ENCODE data around the gene SYT9.
A peak's percentile ranks its signal among the peaks of the same experiment; 100 is the strongest.
"Not testable (repeated sequence)": the region's sequence is repeated elsewhere in the genome, so short reads cannot be mapped to it uniquely, and the experiment has no call there.

SYT9 gene

GRCh38 chr11:7275133-7275532, 23.4 kb downstream of the SYT9 start:
- DNase-seq (ENCODE audit: low spot score): no peak

DNA sequence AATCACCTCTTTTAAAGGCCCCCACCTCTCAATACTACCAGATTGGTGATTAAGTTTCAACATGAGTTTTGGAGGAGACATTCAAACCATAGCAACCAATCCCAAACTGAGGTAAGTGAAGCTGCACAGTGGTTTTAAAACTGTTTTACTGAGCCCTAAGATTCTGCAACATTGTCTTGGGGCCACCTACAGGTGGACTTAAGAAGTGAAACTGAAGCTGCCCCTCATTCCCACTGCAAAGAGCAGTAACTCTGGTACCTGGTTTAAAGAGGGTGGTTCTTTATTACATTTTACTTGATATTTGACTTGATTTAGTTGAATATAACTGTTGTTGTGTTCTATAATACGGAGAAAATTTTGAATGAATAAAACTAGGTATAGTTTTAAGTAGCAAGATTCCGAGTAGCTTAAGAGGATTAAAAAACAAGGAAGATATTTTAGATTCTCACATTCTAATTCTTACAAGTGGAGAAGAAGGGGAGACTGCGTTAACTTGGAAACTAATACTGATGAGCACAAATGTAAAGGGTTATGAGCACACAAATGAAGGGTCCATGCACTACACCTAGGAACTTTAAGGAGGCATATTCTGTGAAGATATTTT, 26.7 kb downstream of the SYT9 start:
- peak; percentile 46 for DNase-seq (ENCODE audit: low spot score)

GRCh38 chr11:7279676-7280075, 28.0 kb downstream of the SYT9 start:
- no peak for DNase-seq (ENCODE audit: low spot score)

GRCh38 chr11:7281079-7281478, 29.4 kb downstream of the SYT9 start:
- no peak for DNase-seq (ENCODE audit: low spot score)

DNA sequence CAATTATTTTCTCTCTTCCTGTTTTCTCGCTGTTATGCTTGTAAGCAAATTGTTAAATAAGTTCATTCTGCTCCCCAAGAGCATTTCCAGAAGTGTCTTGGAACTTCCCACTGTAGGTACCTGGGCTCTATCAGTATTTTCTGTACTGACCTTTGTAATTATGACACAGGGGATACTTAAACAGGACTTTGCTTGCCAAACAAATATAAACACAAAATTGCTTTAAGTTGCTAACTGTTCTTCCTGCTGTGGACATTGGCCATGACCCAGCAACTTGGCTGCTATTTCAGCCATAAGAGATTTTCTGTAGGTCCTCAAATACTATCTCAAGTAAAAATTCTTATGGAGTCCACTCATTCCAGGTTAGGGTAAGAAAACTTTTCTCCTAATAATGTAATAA, 30.1 kb downstream of the SYT9 start:
- no peak for DNase-seq (ENCODE audit: low spot score)

DNA sequence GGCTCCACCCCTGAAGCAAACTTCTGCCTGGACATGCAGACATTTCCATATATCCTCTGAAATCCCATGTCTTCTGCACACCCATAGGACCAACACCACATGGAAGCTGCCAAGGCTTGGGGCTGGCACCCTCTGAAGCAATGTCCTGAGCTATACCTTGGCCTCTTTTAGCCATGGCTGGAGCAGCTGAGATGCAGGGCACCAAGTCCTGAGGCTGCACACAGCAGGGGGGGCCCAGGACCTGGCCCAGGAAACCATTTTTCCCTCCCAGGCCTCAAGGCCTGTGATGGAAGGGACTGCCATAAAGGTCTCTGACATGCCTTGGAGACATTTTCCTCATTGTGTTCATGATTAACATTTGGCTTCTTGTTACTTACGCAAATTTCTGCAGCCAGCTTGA, 34.5 kb downstream of the SYT9 start:
- no peak for DNase-seq (ENCODE audit: low spot score)

- no peak for DNase-seq (ENCODE audit: low spot score)
Measured at GRCh38 chr11:7291100-7291829, 39.6 kb downstream of the SYT9 start.

- DNase-seq (ENCODE audit: low spot score): no peak
Measured at GRCh38 chr11:7292922-7293321, 41.2 kb downstream of the SYT9 start.

DNA sequence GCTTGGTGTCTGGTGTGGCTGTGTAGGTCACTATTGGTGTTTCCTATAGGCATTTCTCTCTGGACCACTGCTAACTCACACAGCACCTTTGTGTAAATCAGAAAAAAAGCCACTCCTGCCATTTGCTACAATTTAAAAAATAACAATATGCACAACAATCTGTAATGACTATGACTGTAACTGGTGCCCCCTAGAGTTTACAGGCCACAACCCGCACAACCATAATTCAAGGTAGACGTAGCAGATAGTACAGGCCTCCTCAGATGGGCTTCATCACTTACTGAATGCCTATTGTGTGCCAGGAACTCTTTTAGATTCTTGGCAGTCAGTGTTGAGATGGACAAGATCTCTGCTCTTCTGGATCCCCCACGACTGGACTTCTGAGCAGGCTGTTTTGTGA, 47.7 kb downstream of the SYT9 start:
- DNase-seq (ENCODE audit: low spot score): no peak

GRCh38 chr11:7300281-7300680, 48.6 kb downstream of the SYT9 start:
- no peak for DNase-seq (ENCODE audit: low spot score)

DNA sequence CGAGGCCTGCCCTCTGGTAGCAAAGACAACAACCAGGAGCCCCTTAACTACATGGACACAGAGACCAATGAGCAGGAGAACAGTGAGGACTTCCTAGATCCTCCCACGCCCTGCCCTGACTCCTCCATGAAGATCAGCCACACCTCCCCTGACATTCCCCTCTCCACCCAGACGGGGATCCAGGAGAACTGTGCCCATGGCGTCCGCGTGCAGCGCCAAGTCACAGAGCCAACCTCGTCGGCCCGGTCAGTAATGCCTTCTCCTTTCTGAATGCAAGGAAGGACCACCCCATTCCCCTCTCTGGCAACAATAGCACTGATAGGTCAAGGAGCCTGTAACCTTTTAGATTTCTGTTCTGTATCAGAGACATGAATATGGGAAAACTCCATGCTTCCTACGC, 51.4 kb downstream of the SYT9 start:
- DNase-seq (ENCODE audit: low spot score): no peak

DNA sequence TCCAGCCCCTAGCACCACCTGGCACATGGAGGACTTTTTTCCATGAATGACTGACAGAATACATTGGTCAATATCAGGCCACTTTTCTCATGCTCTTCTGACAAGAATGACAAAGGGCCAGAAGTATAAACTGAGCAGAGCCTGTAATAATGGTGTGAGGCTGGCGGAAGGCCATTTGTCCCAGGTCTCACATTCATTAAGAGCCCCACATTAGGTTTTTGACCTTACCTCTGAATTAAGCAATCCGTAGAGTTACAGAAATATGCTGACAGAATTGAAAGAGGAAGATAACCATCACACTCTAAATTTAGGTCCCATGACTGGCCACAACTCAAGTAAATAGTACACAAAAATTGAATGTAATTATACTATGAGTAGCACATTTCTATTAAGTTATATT, 55.2 kb downstream of the SYT9 start:
- no peak for DNase-seq (ENCODE audit: low spot score)

DNA sequence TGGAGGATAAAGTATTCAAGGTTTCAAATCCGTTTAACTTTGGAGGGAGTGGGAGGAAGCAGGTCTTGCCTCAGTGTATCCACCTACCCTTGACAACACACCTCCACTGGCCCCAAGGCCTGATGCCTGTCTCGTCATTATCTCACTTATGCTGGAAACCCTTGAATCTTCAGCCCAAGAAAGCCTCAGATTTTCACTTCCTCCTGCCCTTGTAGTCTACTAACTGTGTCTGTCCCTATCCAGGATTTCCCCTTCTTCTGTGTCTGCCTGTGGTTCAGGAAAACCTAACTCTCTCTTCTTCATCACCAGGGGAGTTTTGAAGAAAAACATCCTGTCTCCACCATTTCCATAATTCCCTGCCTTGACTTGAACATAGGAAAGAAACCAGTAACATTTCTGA, 56.1 kb downstream of the SYT9 start:
- DNase-seq (ENCODE audit: low spot score): no peak

- DNase-seq (ENCODE audit: low spot score): no peak
Measured at GRCh38 chr11:7311903-7312302, 60.2 kb downstream of the SYT9 start.

GRCh38 chr11:7314811-7315604, 63.3 kb downstream of the SYT9 start:
- no peak for DNase-seq (ENCODE audit: low spot score)

GRCh38 chr11:7319501-7319900, 67.8 kb downstream of the SYT9 start:
- no peak for DNase-seq (ENCODE audit: low spot score)

GRCh38 chr11:7320306-7320705, 68.6 kb downstream of the SYT9 start:
- DNase-seq (ENCODE audit: low spot score): no peak

- DNase-seq (ENCODE audit: low spot score): no peak
Measured at GRCh38 chr11:7321473-7322450, 70.1 kb downstream of the SYT9 start.

DNA sequence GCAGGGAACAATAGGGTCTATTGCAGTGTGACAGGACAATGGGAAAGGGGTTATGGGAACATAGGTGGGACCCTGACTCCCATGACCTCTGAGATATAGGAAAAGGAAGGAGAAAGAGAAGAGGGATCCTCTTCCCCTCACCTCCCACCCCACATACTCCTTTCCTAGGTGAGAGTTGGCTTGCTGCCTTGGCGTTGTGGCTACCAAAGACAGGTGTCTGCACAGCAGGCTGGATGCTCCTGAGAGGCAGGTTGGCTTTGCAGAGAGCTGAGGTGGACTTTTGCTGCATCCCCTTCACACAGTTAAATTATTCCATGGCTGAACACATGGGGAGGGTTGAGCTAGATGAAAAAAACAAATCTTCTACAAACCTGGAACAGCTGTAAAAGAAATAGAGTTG, 80.7 kb downstream of the SYT9 start:
- DNase-seq (ENCODE audit: low spot score): no peak

DNA sequence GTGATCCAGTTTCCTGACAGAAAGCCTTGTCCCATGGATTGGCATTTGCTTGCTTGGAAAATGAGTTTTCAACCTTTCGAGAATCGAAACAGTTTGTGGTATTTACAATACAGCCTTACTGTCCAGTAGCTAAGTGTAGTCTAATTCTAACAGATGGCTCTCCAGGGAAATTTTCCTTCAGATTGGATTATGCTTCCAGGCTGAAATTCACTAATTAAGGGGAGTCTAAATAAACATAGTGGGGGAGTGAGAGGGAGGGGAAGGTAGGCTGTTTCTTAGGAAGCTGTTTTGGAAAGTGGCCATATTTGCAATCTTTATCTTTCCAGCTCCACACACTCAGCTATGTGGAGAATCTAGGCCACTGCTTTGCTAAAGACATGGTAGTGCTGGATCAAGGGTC, 81.3 kb downstream of the SYT9 start:
- no peak for DNase-seq (ENCODE audit: low spot score)

GRCh38 chr11:7335442-7335841, 83.7 kb downstream of the SYT9 start:
- DNase-seq (ENCODE audit: low spot score): not testable (repeated sequence)

- DNase-seq (ENCODE audit: low spot score): no peak
Measured at GRCh38 chr11:7341551-7341950, 89.8 kb downstream of the SYT9 start.
